Thoracic aorta (tissue), 2 donors: ENCODE measurements around the gene RFC2. TPM values are rescaled to one million over a fixed set of nuclear protein-coding genes. Genes with fewer than 3 reads are reported as not detected.

Experiments used
- ATAC-seq: fragments of 150-250 bp; one replicate; pipeline ENCODE4 v1.8.0; 2017; ENCODE audit warnings: low read depth; ENCODE audit not compliant: insufficient number of reproducible peaks, low FRiP score
- DNase-seq: peaks from one replicate; pipeline ENCODE4 v3.0.0-alpha.2; 2020; ENCODE audit warnings: low spot score
- H3K27ac ChIP-seq, 2 donors: fragments of 200-600 bp; sonication (generic); 1 replicate in 1 of 2; 2 replicates in 1 of 2; pipeline ENCODE4 v1.5.1; 2016; ENCODE audit warnings: mild to moderate bottlenecking in 2 of 2, moderate library complexity in 2 of 2
- H3K27me3 ChIP-seq: fragments of 200-600 bp; sonication (generic); replicated peaks from 2 replicates; pipeline ENCODE4 v1.6.0; 2016; ENCODE audit warnings: mild to moderate bottlenecking; ENCODE audit not compliant: insufficient read depth
- H3K36me3 ChIP-seq: fragments of 200-600 bp; sonication (generic); one replicate; pipeline ENCODE4 v1.5.1; 2016
- H3K4me1 ChIP-seq, 2 donors: fragments of 200-600 bp; sonication (generic); 1 replicate in 1 of 2; 2 replicates in 1 of 2; pipeline versions ENCODE4 v1.5.1 to v1.6.0; 2016; ENCODE audit warnings: low read depth in 2 of 2, mild to moderate bottlenecking in 1 of 2; ENCODE audit not compliant: control insufficient read depth in 1 of 2
- H3K4me3 ChIP-seq: fragments of 200-600 bp; sonication (generic); 2 replicates; pipeline ENCODE4 v1.5.1; 2016; ENCODE audit warnings: mild to moderate bottlenecking
- H3K9me3 ChIP-seq: fragments of 200-600 bp; sonication (generic); 2 replicates; pipeline ENCODE4 v1.5.1; 2016
- total RNA-seq, 2 donors: library from RNA; depleted of rRNA; stranded (reverse); fragments of >200 nt; gene quantifications; one replicate each; pipeline versions ENCODE4 v1.1.0 to v1.2.3, GENCODE V29; 2016
- TF ChIP-seq, protein P1 (sequence below): fragments of 200-600 bp; sonication (generic); IDR thresholded peaks from one replicate; pipeline ENCODE4 v1.5.1; 2019; ENCODE audit warnings: antibody characterized with exemption

RFC2 gene
- total RNA-seq, 2 donors from 2014 or later, result 9.5 to 15.2 TPM

DNA sequence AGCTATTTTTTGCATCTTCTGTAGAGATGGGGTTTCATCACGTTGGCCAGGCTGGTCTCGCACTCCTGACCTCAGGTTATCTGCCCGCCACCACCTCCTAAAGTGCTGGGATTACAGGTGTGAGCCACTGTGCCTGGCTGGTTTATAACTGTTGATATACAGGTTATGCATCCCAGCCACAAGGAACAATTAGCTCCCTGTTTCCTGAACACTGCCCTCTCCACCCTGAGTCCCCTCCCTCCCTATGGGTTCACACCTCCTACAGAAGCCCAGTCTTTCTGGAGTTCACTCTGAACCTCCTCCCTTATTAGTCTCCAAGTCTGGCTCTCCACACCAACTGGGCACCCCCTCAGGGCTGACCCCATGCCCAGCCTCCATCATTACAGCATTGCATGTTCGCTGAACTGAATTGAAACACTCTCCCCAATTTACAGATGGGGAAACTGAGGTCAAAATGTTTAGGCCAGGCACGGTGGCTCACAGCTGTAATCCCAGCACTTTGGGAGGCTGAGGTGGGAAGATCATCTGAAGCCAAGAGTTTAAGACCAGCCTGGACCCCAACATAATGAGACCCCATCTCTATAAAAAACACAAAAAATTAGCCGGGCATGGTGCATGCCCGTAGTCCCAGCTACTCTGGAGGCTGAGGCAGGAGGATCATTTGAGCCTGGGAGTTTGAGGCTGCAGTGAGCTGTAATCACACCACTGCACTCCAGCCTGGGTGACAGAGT is 33.3 kb upstream of the RFC2 start:
- DNase-seq, result no peak
- no peak overlapping the region for H3K4me3 ChIP-seq
- H3K9me3 ChIP-seq, result no peaks in the 10 kb centered on the region
- H3K27me3 ChIP-seq, result no peaks in the 10 kb centered on the region
- no peaks in the 10 kb centered on the region for H3K36me3 ChIP-seq
- ATAC-seq, result no peak
- H3K4me1 ChIP-seq, result peaks cover 5 to 34% of the 10 kb centered on the region in 2 donors
- TF ChIP-seq, protein P1, sequence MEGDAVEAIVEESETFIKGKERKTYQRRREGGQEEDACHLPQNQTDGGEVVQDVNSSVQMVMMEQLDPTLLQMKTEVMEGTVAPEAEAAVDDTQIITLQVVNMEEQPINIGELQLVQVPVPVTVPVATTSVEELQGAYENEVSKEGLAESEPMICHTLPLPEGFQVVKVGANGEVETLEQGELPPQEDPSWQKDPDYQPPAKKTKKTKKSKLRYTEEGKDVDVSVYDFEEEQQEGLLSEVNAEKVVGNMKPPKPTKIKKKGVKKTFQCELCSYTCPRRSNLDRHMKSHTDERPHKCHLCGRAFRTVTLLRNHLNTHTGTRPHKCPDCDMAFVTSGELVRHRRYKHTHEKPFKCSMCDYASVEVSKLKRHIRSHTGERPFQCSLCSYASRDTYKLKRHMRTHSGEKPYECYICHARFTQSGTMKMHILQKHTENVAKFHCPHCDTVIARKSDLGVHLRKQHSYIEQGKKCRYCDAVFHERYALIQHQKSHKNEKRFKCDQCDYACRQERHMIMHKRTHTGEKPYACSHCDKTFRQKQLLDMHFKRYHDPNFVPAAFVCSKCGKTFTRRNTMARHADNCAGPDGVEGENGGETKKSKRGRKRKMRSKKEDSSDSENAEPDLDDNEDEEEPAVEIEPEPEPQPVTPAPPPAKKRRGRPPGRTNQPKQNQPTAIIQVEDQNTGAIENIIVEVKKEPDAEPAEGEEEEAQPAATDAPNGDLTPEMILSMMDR, result no peak
- no peak overlapping the region for H3K27ac ChIP-seq

DNA sequence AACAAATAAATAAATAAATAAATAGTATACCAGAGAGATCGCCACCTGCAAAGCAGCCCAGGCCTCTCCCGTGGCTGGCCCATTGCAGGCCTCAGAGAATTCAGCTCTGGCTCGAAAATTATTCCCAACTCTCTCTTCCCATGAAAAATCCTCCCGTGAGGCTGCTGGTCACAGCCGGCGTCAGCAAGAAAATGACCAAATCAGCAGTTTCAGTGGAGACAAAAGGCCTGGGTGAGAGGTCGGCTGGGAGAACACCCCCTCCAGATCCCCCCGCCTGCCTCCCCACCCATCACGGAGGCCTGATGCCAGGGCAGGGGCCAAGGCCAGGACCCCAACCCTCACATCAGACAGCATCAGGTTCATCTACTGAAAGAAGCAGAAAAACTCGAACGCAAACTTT is 31.9 kb upstream of the RFC2 start:
- no peak overlapping the region for H3K4me3 ChIP-seq
- H3K27me3 ChIP-seq, result no peaks in the 10 kb centered on the region
- no peak overlapping the region for H3K27ac ChIP-seq
- H3K9me3 ChIP-seq, result no peaks in the 10 kb centered on the region
- peaks cover 5 to 27% of the 10 kb centered on the region in 2 donors for H3K4me1 ChIP-seq
- TF ChIP-seq, protein P1, result no peak
- no peak for ATAC-seq
- H3K36me3 ChIP-seq, result no peaks in the 10 kb centered on the region
- no peak for DNase-seq

DNA sequence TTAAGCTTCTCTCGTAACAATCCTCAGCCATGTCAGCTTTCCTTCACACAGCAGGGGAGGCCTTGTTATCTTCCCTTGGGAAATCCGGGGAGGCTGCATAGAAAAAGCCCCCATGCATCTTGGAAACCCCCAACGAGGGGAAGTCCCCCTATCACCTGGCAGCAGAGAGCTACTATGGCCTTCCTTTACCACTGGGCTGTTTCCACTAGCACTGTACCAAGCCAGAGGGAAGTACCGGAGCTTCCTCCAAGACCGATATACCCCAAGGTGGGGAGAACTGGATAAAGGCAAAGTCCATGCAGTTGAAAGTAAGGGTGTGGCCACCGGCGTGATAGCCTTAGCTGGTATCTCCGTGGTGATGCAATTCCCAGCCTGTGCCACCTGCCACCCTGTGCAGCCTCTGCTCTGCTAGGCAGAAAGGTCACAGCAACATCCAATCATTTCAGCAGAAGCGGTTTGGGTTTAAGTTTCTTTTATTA is 30.6 kb upstream of the RFC2 start:
- no peaks in the 10 kb centered on the region for H3K36me3 ChIP-seq
- H3K27me3 ChIP-seq, result no peaks in the 10 kb centered on the region
- no peak overlapping the region for H3K27ac ChIP-seq
- H3K9me3 ChIP-seq, result no peaks in the 10 kb centered on the region
- TF ChIP-seq, protein P1, result no peak
- no peak overlapping the region for H3K4me3 ChIP-seq
- DNase-seq, result no peak
- ATAC-seq, result no peak
- peaks cover 6 to 21% of the 10 kb centered on the region in 2 donors for H3K4me1 ChIP-seq

DNA sequence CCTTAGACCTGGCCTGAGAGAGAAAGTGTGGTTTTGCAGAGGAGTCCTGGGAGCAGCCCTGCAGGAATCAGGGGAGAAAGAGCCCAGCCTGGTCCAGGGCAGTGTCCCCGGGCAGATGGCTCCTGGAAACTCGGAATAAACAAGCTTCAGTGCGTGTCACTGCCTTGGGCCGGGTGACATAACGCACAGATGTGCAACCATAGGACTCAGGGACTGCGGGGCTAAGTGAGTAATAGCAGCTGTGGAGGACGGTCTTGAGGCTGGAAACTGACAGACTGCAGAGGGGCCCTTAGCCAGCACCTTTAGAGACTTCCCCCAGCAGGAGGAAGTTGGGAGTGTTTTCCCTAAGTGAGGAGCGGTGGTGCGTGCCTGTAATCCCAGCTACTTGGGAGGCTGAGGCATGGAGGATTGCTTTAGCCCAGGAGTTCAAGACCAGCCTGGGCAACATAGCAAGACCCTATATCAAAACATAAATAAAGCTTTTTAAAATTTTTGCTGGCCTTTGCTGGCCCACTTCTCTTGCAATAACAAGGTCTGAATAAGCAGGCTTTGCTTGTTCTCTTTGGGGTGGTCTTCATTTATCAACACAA is 29.8 kb upstream of the RFC2 start:
- no peaks in the 10 kb centered on the region for H3K36me3 ChIP-seq
- DNase-seq (no peak), ATAC-seq (no peak)
- H3K27ac ChIP-seq, result no peak overlapping the region
- no peaks in the 10 kb centered on the region for H3K9me3 ChIP-seq
- TF ChIP-seq, protein P1, result no peak
- no peaks in the 10 kb centered on the region for H3K27me3 ChIP-seq
- H3K4me1 ChIP-seq, result peaks cover 6 to 25% of the 10 kb centered on the region in 2 donors
- no peak overlapping the region for H3K4me3 ChIP-seq

DNA sequence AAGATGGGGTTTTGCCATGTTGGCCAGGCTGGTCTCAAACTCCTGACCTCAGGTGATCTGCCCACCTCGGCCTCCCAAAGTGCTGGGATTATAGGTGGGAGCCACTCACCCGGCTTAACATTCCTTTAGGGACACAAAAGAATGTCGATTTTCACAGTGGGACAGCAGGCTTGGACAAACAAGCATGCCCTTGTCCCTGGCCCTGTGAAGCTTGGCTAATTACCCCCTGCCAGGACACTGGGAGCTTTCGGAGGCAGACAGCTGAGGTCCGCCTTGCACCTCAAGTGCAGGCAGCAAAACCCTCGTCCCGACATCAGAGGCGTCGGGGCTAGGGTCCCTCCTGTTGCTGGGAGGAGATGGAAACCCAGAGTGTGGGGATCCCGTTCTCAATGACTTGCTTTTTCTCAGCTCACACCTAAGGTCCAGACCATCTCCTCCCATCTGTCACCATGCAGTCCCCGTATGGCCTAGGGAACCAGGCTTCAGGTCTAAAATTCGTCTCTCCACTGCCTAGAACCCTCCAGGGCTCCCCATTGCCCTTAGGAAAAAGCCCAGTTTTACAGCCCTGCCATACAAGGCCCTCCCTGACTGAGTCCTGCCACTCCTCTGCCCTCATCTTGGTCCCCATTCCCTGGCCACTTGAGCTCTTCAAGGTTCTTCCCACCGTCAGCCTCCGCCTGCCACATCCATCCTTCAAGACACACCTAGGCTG is 28.7 kb upstream of the RFC2 start:
- ATAC-seq (no peak), DNase-seq (no peak)
- peaks cover 6 to 15% of the 10 kb centered on the region in 2 donors for H3K4me1 ChIP-seq
- no peak overlapping the region for H3K27ac ChIP-seq
- H3K27me3 ChIP-seq, result no peaks in the 10 kb centered on the region
- TF ChIP-seq, protein P1, result no peak
- no peaks in the 10 kb centered on the region for H3K9me3 ChIP-seq
- H3K4me3 ChIP-seq, result no peak overlapping the region
- H3K36me3 ChIP-seq, result no peaks in the 10 kb centered on the region
